Common myeloid progenitor, CD34-positive (primary cell): Measurements from ENCODE around the gene ACTL6B.
A peak's percentile ranks its signal among the peaks of the same experiment; 100 is the strongest.
"Not testable (repeated sequence)": the region's sequence is repeated elsewhere in the genome, so short reads cannot be mapped to it uniquely, and the experiment has no call there.

ENCODE experiments used
- CTCF ChIA-PET: fragments of 350-600 bp; sonication (Branson Sonifier 250); formaldehyde crosslinking; loops from one replicate; lab custom pipeline; 2021; ENCODE audit warnings: antibody characterized with exemption; lab: Charles Lee
- POLR2A ChIA-PET: fragments of 350-600 bp; sonication (Branson Sonifier 250); formaldehyde crosslinking; loops from one replicate; lab custom pipeline; 2021; ENCODE audit warnings: antibody characterized with exemption; lab: Charles Lee
- DNase-seq, 3 donors: peaks; one replicate each; pipeline versions ENCODE4 v3.0.0 to v3.0.0-alpha.2; 2013
- H3K27ac ChIP-seq, 2 experiments: 1 replicate in 1 of 2; 2 replicates in 1 of 2; pipeline ENCODE4 v1.7.0; 2013; ENCODE audit warnings: inconsistent platforms in 2 of 2, low read length in 2 of 2, mild to moderate bottlenecking in 2 of 2, low read depth in 1 of 2, moderate library complexity in 1 of 2; ENCODE audit not compliant: severe bottlenecking in 2 of 2, insufficient read depth in 1 of 2, poor library complexity in 1 of 2
- H3K27me3 ChIP-seq, 5 experiments: replicated peaks in 2 of 5; 1 replicate in 3 of 5; 2 replicates in 2 of 5; pipeline versions ENCODE4 v1.6.1 to v1.7.0; 2013; ENCODE audit warnings: low read length in 4 of 5, mild to moderate bottlenecking in 2 of 5, moderate library complexity in 2 of 5, inconsistent platforms in 1 of 5; ENCODE audit not compliant: insufficient read depth in 5 of 5, control insufficient read depth in 4 of 5
- H3K36me3 ChIP-seq, 4 experiments: 1 replicate in 2 of 4; 2 replicates in 2 of 4; pipeline versions ENCODE4 v1.6.1 to v1.7.0; 2013; ENCODE audit warnings: low read length in 3 of 4, control low read depth in 1 of 4, mild to moderate bottlenecking in 1 of 4; ENCODE audit not compliant: control insufficient read depth in 4 of 4, insufficient read depth in 4 of 4
- H3K4me1 ChIP-seq, 4 experiments: 1 replicate in 3 of 4; 2 replicates in 1 of 4; pipeline versions ENCODE4 v1.6.1 to v1.7.1; 2013; ENCODE audit warnings: low read length in 3 of 4, mild to moderate bottlenecking in 3 of 4, control low read depth in 1 of 4, inconsistent platforms in 1 of 4, moderate library complexity in 1 of 4; ENCODE audit not compliant: control insufficient read depth in 4 of 4, insufficient read depth in 4 of 4; ENCODE audit errors: control extremely low read depth in 1 of 4
- H3K4me3 ChIP-seq, 7 experiments: 1 replicate in 4 of 7; 2 replicates in 3 of 7; pipeline versions ENCODE4 v1.5.1 to v1.7.0; 2013; ENCODE audit warnings: mild to moderate bottlenecking in 7 of 7, low read length in 6 of 7, moderate library complexity in 6 of 7, inconsistent platforms in 2 of 7, low read depth in 2 of 7, control low read depth in 1 of 7; ENCODE audit not compliant: insufficient read depth in 4 of 7, control insufficient read depth in 1 of 7; ENCODE audit errors: extremely low read depth in 1 of 7
- H3K9me3 ChIP-seq, 5 experiments: 1 replicate in 4 of 5; 2 replicates in 1 of 5; pipeline versions ENCODE4 v1.6.1 to v1.7.1; 2013; ENCODE audit warnings: low read length in 4 of 5, mild to moderate bottlenecking in 2 of 5, inconsistent platforms in 1 of 5, low read depth in 1 of 5, moderate library complexity in 1 of 5; ENCODE audit not compliant: control insufficient read depth in 4 of 5, insufficient read depth in 2 of 5; ENCODE audit errors: control extremely low read depth in 1 of 5
- WGBS: methylation state at CpG from one replicate; pipeline ENCODE4 v1.1.5; 2013; ENCODE audit not compliant: insufficient coverage; 5-methylcytosine and 5-hydroxymethylcytosine counted together

ACTL6B gene

GRCh38 chr7:100665168-100665726 lies 9.0 kb upstream of the ACTL6B start:
- ChIA-PET POLR2A (no interaction called here), CTCF (interaction anchor here (0.9 to 1.5 kb wide), 2 partner anchors 13 to 167 kb away, joined by 3 read pairs; no protein-coding TSS in a partner anchor)
- DNase-seq: no peak
- Histone ChIP-seq H3K27ac (no peak overlapping the region), H3K4me1 (no peaks in the 10 kb centered on the region), H3K9me3 (no peaks in the 10 kb centered on the region), H3K27me3 (no peaks in the 10 kb centered on the region), H3K4me3 (no peak overlapping the region), H3K36me3 (no peaks in the 10 kb centered on the region)
- WGBS: 100% methylated on average over 3 of the region's 5 CpGs

GRCh38 chr7:100662194-100662776 lies 6.0 kb upstream of the ACTL6B start:
- H3K27ac ChIP-seq, H3K4me1 ChIP-seq, H3K9me3 ChIP-seq, DNase-seq, POLR2A ChIA-PET, H3K36me3 ChIP-seq, H3K4me3 ChIP-seq: not testable (repeated sequence)
- WGBS: 89% methylated on average over 12 of the region's 12 CpGs
- H3K27me3 ChIP-seq: peaks cover 0 to 11% (median 3%) of the 10 kb centered on the region in 5 experiments
- CTCF ChIA-PET: interaction anchor here (2.0 kb wide), 1 partner anchor 26 kb away, joined by 5 read pairs; no protein-coding TSS in a partner anchor

GRCh38 chr7:100654908-100655831 lies 1.1 kb downstream of the ACTL6B start:
- Histone ChIP-seq H3K4me3 (no peak overlapping the region), H3K36me3 (no peaks in the 10 kb centered on the region), H3K9me3 (peaks cover 0 to 2% (median 0%) of the 10 kb centered on the region in 5 experiments), H3K27ac (no peak overlapping the region), H3K4me1 (peaks cover 0 to 2% (median 0%) of the 10 kb centered on the region in 4 experiments), H3K27me3 (peaks cover 2 to 51% (median 18%) of the 10 kb centered on the region in 5 experiments)
- 50% methylated on average over 12 of the region's 25 CpGs for WGBS
- DNase-seq: no peak
- ChIA-PET POLR2A (no interaction called here), CTCF (interaction anchor here (1.2 to 1.3 kb wide), 3 partner anchors 18 to 26 kb away, joined by 3 to 5 read pairs (median 3); no protein-coding TSS in a partner anchor)

GRCh38 chr7:100649826-100650565 lies 6.3 kb downstream of the ACTL6B start:
- peaks cover 2 to 28% (median 11%) of the 10 kb centered on the region in 5 experiments for H3K27me3 ChIP-seq
- 96% methylated on average over 5 of the region's 15 CpGs for WGBS
- no peak overlapping the region for H3K27ac ChIP-seq
- H3K4me1 ChIP-seq: no peaks in the 10 kb centered on the region
- POLR2A ChIA-PET: no interaction called here
- no peak overlapping the region for H3K4me3 ChIP-seq
- DNase-seq: no peak
- H3K9me3 ChIP-seq: no peaks in the 10 kb centered on the region
- no peaks in the 10 kb centered on the region for H3K36me3 ChIP-seq
- CTCF ChIA-PET: interaction anchor here (1.1 kb wide), 1 partner anchor 16 kb away, joined by 5 read pairs; no protein-coding TSS in a partner anchor

- 82% methylated on average over 11 of the region's 11 CpGs for WGBS
- Histone ChIP-seq H3K4me1 (peaks cover 0 to 26% (median 14%) of the 10 kb centered on the region in 4 experiments), H3K4me3 (peak overlapping the region in 1 of 7 experiments; percentile 19), H3K27me3 (peaks cover 0 to 3% (median 0%) of the 10 kb centered on the region in 5 experiments), H3K36me3 (no peaks in the 10 kb centered on the region), H3K27ac (peak overlapping the region in 1 of 2 experiments; percentile 70), H3K9me3 (no peaks in the 10 kb centered on the region)
- CTCF ChIA-PET: interaction anchor here (0.8 to 1.4 kb wide), 4 partner anchors 9 to 177 kb away, joined by 3 to 5 read pairs (median 4); partner anchors contain the start of genes FBXO24 and LRCH4
- POLR2A ChIA-PET: no interaction called here
- DNase-seq: peak; percentile 22 to 57 (median 35)
These were observed 13.7 kb downstream of the ACTL6B start for GRCh38 chr7:100642534-100642907.

GRCh38 chr7:100641860-100642533 lies 14.3 kb downstream of the ACTL6B start:
- H3K9me3 ChIP-seq: no peaks in the 10 kb centered on the region
- peak overlapping the region in 1 of 2 experiments; percentile 70 for H3K27ac ChIP-seq
- no peaks in the 10 kb centered on the region for H3K36me3 ChIP-seq
- H3K4me3 ChIP-seq: peak overlapping the region in 1 of 7 experiments; percentile 19
- no peaks in the 10 kb centered on the region for H3K27me3 ChIP-seq
- POLR2A ChIA-PET: no interaction called here
- whole genome bisulfite sequencing: 93% methylated on average over 8 of the region's 10 CpGs
- peaks cover 0 to 26% (median 14%) of the 10 kb centered on the region in 4 experiments for H3K4me1 ChIP-seq
- peak; percentile 18 to 22 (median 22) for DNase-seq
- CTCF ChIA-PET: interaction anchor here (0.8 to 1.4 kb wide), 4 partner anchors 8 to 177 kb away, joined by 3 to 5 read pairs (median 4); partner anchors contain the start of genes FBXO24 and LRCH4
